AG04449 (cell line): ENCODE measurements around the gene MAP3K5.

Experiments
- CTCF ChIA-PET: fragments of 350-600 bp; formaldehyde crosslinking; extraction: SDS; loops from one replicate; lab custom pipeline; 2021; ENCODE audit warnings: antibody characterized with exemption; lab: Yijun Ruan, JAX
- POLR2A ChIA-PET: fragments of 400-600, 350-600 bp; formaldehyde crosslinking; extraction: SDS; loops from one replicate; lab custom pipeline; 2020; ENCODE audit warnings: antibody characterized with exemption, inconsistent platforms; lab: Yijun Ruan, JAX
- DNase-seq: peaks from one replicate; pipeline ENCODE4 v3.0.0-alpha.2; 2010; ENCODE audit warnings: low read depth, low spot score
- H3K4me3 ChIP-seq: 2 replicates; pipeline ENCODE4 v1.5.1; 2011; ENCODE audit warnings: low read depth, mild to moderate bottlenecking, control low read depth, low read length
- CTCF ChIP-seq: IDR thresholded peaks from one replicate; pipeline ENCODE4 v1.5.1; 2011; ENCODE audit warnings: mild to moderate bottlenecking, moderate library complexity, low read length, control low read depth, inconsistent platforms; ENCODE audit not compliant: insufficient read depth; ENCODE audit errors: missing control alignments

MAP3K5 gene

DNA sequence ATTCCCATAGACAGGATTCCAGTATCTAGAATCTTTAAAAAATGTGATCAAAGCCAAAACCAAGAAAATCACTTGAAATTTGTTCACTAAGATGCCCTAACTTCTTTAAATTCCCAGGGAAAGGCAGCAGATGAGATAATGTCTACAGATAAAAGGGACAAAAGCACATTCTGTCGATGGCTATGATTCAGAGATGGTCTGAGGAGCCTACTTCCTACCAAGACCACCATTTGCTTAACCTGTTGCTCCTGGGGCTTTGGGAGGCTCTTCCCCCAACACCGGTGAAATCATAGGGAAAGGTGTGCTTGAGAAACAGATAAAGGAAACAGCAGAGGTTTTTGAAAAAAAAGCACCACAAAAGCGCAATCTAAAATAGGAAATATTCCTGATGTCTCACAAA is 123.7 kb downstream of the MAP3K5 start:
- no peak for DNase-seq
- TF ChIP-seq CTCF = no peak
- CTCF ChIA-PET = interaction anchor here (0.6 to 2.7 kb wide), 4 partner anchors 10 to 177 kb away, joined by 3 to 13 read pairs (median 7); partner anchors contain the start of gene MAP3K5
- H3K4me3 ChIP-seq = no peak overlapping the region
- POLR2A ChIA-PET = no interaction called here

DNA sequence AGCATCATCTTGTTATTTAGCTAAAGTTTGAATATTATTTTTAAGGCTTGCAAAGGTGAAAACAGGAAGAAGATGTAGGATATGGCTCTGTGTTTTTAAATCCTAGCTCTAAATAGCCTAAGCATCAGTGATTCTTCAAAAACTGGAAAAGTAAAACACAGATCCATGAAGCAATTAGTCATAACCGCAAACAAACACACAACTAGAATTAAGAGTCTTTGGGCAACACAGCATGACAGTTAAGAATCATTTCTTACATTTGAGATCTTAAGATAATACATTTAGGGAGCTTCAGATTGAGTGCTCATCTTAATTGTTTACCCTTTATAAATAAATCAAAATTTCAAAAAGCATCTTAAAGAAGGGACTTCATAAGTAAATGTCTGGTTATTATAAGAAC is 126.2 kb downstream of the MAP3K5 start:
- CTCF ChIA-PET = interaction anchor here (0.7 to 2.0 kb wide), 2 partner anchors 22 to 41 kb away, joined by 3 to 8 read pairs; no protein-coding TSS in a partner anchor
- POLR2A ChIA-PET = no interaction called here

DNA sequence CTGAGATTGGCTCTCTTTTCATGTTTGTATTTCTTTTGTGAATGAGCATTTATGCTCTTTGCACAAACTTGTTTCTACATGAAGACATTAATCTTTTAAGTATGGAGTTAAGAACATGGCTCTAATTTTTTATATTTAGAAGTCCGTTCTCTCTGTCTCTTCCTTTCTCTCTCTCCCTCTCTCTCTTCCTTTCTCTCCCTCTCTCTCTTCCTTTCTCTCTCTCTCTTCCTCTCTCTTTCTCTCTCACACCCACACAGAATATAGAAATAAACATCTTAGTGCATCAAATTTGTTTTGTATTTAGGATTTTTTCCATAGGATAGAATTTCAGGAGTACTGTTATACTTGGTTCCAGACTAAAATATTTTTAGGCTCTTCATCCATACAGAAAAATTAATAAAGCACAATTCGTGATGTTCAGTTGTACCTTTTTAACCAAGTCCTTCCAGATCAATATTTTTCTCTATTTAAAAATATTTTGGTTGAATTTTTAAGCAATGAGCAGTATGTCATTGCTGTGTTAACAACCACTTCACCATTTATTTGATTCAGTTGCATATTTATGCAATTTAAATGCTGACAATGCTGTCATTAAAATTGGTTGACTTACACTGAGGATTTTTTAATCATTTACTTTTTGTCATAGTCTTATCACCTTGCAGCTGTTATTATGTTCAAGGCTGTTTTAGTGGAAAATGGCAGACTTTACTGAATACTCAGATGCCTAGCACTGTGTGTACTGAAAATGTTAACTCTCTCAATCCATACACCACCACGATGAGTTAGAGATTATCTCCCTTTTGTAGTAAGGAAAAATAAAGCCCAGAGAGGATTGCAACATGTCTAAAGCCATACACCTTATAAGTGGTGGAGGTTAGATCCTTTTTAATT is 129.7 kb downstream of the MAP3K5 start:
- CTCF ChIA-PET = no interaction called here
- TF ChIP-seq CTCF = no peak
- DNase-seq = no peak
- H3K4me3 ChIP-seq = no peak overlapping the region
- POLR2A ChIA-PET = no interaction called here

More for the DNA sequence above, 126.2 kb downstream of the MAP3K5 start:
- H3K4me3 ChIP-seq = no peak overlapping the region
- no peak for DNase-seq
- no peak for TF ChIP-seq CTCF

DNA sequence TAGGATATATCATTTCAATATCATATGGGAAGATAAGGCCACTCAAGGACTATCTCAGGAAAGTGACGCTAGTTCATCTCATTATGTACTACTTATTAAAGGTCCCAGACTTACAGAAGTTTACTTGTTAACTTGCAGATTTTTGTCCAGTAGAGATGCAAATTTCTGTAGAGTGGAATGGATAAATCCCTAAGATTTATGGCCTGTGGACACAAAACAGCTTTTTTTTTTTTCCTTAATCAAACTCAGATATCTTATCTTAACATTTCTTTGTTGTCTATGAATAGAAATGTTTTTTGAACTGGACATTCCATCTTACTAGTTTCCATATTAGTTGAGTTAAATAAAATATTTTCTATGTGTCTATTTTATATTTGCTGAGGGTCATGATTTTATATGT is 131.6 kb downstream of the MAP3K5 start:
- CTCF ChIA-PET = interaction anchor here (0.8 to 1.1 kb wide), 2 partner anchors 17 to 131 kb away, joined by 3 to 7 read pairs; partner anchors contain the start of gene MAP3K5
- DNase-seq = no peak
- no peak for TF ChIP-seq CTCF
- no peak overlapping the region for H3K4me3 ChIP-seq
- POLR2A ChIA-PET = no interaction called here

DNA sequence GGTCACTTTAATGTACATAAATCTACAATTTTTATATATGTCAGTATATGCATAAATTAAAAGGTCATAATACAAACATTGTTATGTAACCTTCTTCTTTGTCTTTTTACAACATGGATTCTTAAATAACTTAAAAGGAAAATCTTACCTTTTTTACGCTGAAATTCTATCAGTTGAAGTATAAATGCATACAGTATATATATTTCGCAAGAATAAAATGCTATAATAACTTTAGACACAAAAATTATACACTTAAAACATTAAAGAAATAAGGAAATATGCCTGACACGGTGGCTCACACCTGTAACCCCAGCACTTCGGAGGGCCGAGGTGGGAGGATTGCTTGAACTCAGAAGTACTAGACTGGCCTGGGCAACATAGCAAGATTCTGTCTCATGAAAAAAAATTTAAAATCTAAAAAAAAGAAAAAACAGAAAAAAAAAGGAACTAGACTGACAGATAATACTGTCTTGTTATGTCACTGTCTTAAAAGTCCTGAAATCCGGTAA is 132.2 kb downstream of the MAP3K5 start:
- ChIA-PET CTCF (no interaction called here), POLR2A (no interaction called here)
- H3K4me3 ChIP-seq = no peak overlapping the region
- DNase-seq = no peak
- TF ChIP-seq CTCF = no peak

DNA sequence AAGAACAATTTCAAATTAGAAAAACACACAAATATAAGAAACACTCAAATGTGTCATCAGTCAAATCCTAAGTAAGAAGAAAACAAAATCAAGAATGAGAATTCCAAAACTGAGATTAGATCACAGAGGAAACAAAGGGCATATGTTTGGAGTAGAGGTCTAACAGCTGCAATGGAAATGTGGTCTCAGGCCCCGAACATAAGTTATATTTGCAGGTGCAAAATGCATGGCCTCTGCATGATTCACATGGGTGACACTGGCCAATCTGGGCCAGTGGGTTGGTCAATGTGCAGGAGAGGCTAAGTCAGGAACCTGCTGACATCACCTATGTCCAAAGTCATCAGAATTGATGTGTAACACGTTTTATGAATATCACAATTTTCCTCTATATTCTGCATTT is 133.6 kb downstream of the MAP3K5 start:
- no peak for TF ChIP-seq CTCF
- no peak overlapping the region for H3K4me3 ChIP-seq
- ChIA-PET POLR2A (no interaction called here), CTCF (interaction anchor here (1.0 to 5.3 kb wide), 2 partner anchors 12 to 133 kb away, joined by 4 to 49 read pairs; partner anchors contain the start of gene MAP3K5)
- no peak for DNase-seq
